Fibroblast of lung (primary cell): ENCODE measurements around the gene CDK5RAP1. TPM values are rescaled to one million over a fixed set of nuclear protein-coding genes. Genes with fewer than 3 reads are reported as not detected.

Source experiments
- DNase-seq, 2 donors: peaks; one replicate each; pipeline versions ENCODE4 v3.0.0 to v3.0.0-alpha.2; 2010; ENCODE audit warnings: low read depth in 2 of 2
- H2AFZ ChIP-seq: 2 replicates; pipeline ENCODE4 v1.5.1; 2012; ENCODE audit warnings: low read length, control low read depth, inconsistent platforms
- H3K27ac ChIP-seq: 2 replicates; pipeline ENCODE4 v1.5.1; 2011; ENCODE audit warnings: low read length, control low read depth; ENCODE audit not compliant: insufficient read depth
- H3K27me3 ChIP-seq: 2 replicates; pipeline ENCODE4 v1.5.1; 2011; ENCODE audit warnings: mild to moderate bottlenecking, low read length; ENCODE audit not compliant: control insufficient read depth, insufficient read depth
- H3K36me3 ChIP-seq: 2 replicates; pipeline ENCODE4 v1.5.1; 2011; ENCODE audit warnings: low read length; ENCODE audit not compliant: control insufficient read depth, insufficient read depth
- H3K4me1 ChIP-seq: 2 replicates; pipeline ENCODE4 v1.5.1; 2011; ENCODE audit warnings: low read length; ENCODE audit not compliant: control insufficient read depth, insufficient read depth; ENCODE audit errors: extremely low read depth
- H3K4me2 ChIP-seq: 2 replicates; pipeline ENCODE4 v1.5.1; 2011; ENCODE audit warnings: low read length, control low read depth; ENCODE audit not compliant: insufficient read depth; ENCODE audit errors: extremely low read depth
- H3K4me3 ChIP-seq, 4 experiments: fragments of 200-600 bp in 1 of 4; sonication (generic) in 1 of 4; replicated peaks in 1 of 4; 2 replicates each; pipeline ENCODE4 v1.5.1; 2011 to 2016; ENCODE audit warnings: low read length in 4 of 4, low read depth in 3 of 4, mild to moderate bottlenecking in 3 of 4, control low read depth in 2 of 4, inconsistent platforms in 1 of 4, mixed read lengths in 1 of 4; ENCODE audit not compliant: insufficient read depth in 1 of 4; ENCODE audit errors: control extremely low read depth in 1 of 4
- H3K79me2 ChIP-seq: 2 replicates; pipeline ENCODE4 v1.5.1; 2012; ENCODE audit warnings: mild to moderate bottlenecking, low read length, inconsistent platforms; ENCODE audit not compliant: control insufficient read depth, insufficient read depth
- H3K9ac ChIP-seq: 2 replicates; pipeline ENCODE4 v1.5.1; 2011; ENCODE audit warnings: mild to moderate bottlenecking, low read length, control low read depth; ENCODE audit not compliant: insufficient read depth
- H3K9me3 ChIP-seq: 2 replicates; pipeline ENCODE4 v1.5.1; 2012; ENCODE audit warnings: low read depth, low read length; ENCODE audit not compliant: control insufficient read depth, insufficient read depth
- H4K20me1 ChIP-seq: 2 replicates; pipeline ENCODE4 v1.5.1; 2011; ENCODE audit warnings: low read length; ENCODE audit not compliant: control insufficient read depth, insufficient read depth; ENCODE audit errors: extremely low read depth
- EZH2 ChIP-seq: IDR thresholded peaks from 2 replicates; pipeline ENCODE4 v1.5.1; 2012; ENCODE audit warnings: low read length, control low read depth, mild to moderate bottlenecking; ENCODE audit errors: missing control alignments
- polyA plus RNA-seq, 2 donors: library from polyadenylated mRNA; depleted of rRNA in 1 of 2; stranded (reverse) in 1 of 2; unstranded in 1 of 2; fragments of >200 nt; gene quantifications; 2 replicates each; pipeline ENCODE4 v1.2.1, GENCODE V29; 2011 to 2012; ENCODE audit warnings: missing spikeins in 1 of 2
- total RNA-seq: library from RNA; depleted of rRNA; stranded (reverse); fragments of >200 nt; gene quantifications from 2 replicates; pipeline ENCODE4 v1.2.1, GENCODE V29; 2014
- TF ChIP-seq, protein P1 (sequence below), 2 donors: IDR thresholded peaks in 1 of 2; conservative IDR thresholded peaks in 1 of 2; 1 replicate in 1 of 2; 2 replicates in 1 of 2; pipeline ENCODE4 v1.5.1; 2011 to 2012; ENCODE audit warnings: low read length in 2 of 2, control low read depth in 1 of 2, inconsistent platforms in 1 of 2, low read depth in 1 of 2, mild to moderate bottlenecking in 1 of 2

CDK5RAP1 gene
- total and polyA plus RNA-seq, 2 donors (not counting 1 experiment from before 2014, with no cell fraction given): 22.4 to 23.8 TPM

DNA sequence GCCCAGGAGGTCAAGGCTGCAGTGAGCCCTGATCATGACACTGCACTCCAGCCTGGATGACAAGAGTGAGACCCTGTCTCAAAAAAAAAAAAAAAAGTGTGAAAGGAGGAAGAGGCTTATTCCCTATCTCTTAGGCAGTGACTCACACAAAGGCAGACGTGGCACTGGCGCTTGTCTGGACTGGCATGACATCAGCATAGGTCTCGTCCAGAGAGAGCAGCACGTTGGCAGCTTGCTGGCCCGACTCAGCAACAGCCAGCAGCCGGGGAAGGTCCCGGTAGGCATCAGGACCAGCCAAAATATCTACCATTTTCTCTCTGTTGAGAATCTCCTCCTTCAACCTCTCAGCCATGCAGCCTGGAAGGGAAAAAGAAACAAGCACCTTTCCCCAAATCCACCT is 14.1 kb downstream of the CDK5RAP1 start:
- H4K20me1 ChIP-seq: no peaks in the 10 kb centered on the region
- H3K27ac ChIP-seq: no peak overlapping the region
- H3K4me3 ChIP-seq: no peak overlapping the region
- no peaks in the 10 kb centered on the region for H3K9me3 ChIP-seq
- no peak overlapping the region for H3K4me2 ChIP-seq
- DNase-seq: peak in 1 of 2 donors; percentile 78
- H2AFZ ChIP-seq: no peak overlapping the region
- H3K36me3 ChIP-seq: peaks cover 4% of the 10 kb centered on the region
- H3K9ac ChIP-seq: no peak overlapping the region
- H3K27me3 ChIP-seq: no peaks in the 10 kb centered on the region
- no peaks in the 10 kb centered on the region for H3K79me2 ChIP-seq
- H3K4me1 ChIP-seq: no peaks in the 10 kb centered on the region
- TF ChIP-seq, protein P1, sequence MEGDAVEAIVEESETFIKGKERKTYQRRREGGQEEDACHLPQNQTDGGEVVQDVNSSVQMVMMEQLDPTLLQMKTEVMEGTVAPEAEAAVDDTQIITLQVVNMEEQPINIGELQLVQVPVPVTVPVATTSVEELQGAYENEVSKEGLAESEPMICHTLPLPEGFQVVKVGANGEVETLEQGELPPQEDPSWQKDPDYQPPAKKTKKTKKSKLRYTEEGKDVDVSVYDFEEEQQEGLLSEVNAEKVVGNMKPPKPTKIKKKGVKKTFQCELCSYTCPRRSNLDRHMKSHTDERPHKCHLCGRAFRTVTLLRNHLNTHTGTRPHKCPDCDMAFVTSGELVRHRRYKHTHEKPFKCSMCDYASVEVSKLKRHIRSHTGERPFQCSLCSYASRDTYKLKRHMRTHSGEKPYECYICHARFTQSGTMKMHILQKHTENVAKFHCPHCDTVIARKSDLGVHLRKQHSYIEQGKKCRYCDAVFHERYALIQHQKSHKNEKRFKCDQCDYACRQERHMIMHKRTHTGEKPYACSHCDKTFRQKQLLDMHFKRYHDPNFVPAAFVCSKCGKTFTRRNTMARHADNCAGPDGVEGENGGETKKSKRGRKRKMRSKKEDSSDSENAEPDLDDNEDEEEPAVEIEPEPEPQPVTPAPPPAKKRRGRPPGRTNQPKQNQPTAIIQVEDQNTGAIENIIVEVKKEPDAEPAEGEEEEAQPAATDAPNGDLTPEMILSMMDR (conservative IDR thresholded peaks at IDR 0.05 in 1 of 2, IDR thresholded peaks at IDR 0.05 in 1 of 2; ENCODE audit: low read depth in 1 of 2, low read length in 2 of 2): no peak
- TF ChIP-seq EZH2: no peak

DNA sequence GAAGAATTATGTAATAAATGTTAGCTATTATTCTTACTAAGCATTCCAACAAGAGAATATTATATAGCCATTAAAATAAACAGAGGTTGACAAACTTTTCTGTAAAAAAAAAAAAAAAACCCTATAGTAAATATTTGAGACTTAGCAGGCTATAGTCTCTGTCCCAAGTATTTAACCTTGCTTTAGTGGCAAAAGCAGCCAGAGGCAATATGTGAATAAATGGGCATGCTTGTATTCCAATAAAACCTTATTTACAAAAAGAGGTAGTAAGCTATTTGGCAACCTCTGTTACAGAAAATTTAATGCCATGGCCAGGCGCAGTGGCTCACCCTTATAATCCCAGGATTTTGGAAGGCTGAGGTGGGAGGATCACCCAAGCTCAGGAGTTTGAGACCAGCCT is 14.6 kb downstream of the CDK5RAP1 start:
- Histone ChIP-seq H3K79me2 (no peaks in the 10 kb centered on the region), H4K20me1 (no peaks in the 10 kb centered on the region), H3K4me1 (no peaks in the 10 kb centered on the region), H3K27me3 (no peaks in the 10 kb centered on the region), H3K36me3 (peaks cover 4% of the 10 kb centered on the region), H3K9me3 (no peaks in the 10 kb centered on the region), H3K27ac (no peak overlapping the region), H2AFZ (no peak overlapping the region), H3K4me2 (no peak overlapping the region), H3K4me3 (no peak overlapping the region), H3K9ac (no peak overlapping the region)
- TF ChIP-seq, protein P1 (conservative IDR thresholded peaks at IDR 0.05 in 1 of 2, IDR thresholded peaks at IDR 0.05 in 1 of 2; ENCODE audit: low read depth in 1 of 2, low read length in 2 of 2): no peak
- no peak for TF ChIP-seq EZH2
- DNase-seq: no peak

DNA sequence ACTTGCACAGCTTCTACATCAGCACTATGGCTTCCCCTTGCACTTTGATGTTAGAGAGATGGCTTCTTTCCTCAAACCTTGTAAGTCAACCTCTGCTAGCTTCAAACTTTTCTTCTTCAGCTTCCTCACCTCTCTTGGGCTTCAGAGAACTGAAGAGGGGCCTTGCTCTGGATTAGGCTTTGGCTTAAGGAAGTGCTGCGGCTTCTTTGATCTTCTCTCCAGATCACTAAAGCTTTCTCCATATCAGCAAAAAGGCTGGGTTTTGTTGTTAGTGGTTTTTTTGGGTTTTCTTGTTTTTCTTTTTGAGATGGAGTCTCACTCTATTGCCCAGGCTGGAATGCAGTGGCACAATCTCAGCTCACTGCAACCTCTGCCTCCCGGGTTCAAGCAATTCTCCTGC is 24.0 kb downstream of the CDK5RAP1 start:
- H4K20me1 ChIP-seq: no peaks in the 10 kb centered on the region
- no peak for TF ChIP-seq EZH2
- TF ChIP-seq, protein P1 (conservative IDR thresholded peaks at IDR 0.05 in 1 of 2, IDR thresholded peaks at IDR 0.05 in 1 of 2; ENCODE audit: low read depth in 1 of 2, low read length in 2 of 2): no peak
- peaks cover 7% of the 10 kb centered on the region for H3K36me3 ChIP-seq
- no peak overlapping the region for H3K4me3 ChIP-seq
- DNase-seq: no peak
- H3K79me2 ChIP-seq: no peaks in the 10 kb centered on the region
- H3K9ac ChIP-seq: no peak overlapping the region
- no peak overlapping the region for H2AFZ ChIP-seq
- peaks cover 7% of the 10 kb centered on the region for H3K4me1 ChIP-seq
- H3K27me3 ChIP-seq: no peaks in the 10 kb centered on the region
- H3K9me3 ChIP-seq: no peaks in the 10 kb centered on the region
- H3K4me2 ChIP-seq: no peak overlapping the region
- H3K27ac ChIP-seq: no peak overlapping the region
